ENCODE results near the gene POLN.

GRCh38 chr4:2077537-2078460, 164.1 kb downstream of the POLN start:
- TF ChIP-seq EZH2 (IDR thresholded peaks at IDR 0.05) (no peak), POLR2AphosphoS5 (IDR thresholded peaks at IDR 0.05; ENCODE audit: borderline replicate concordance, low read depth, low read length) (no peak)

Data from SK-N-MC (cell line).